ENCODE measurements around the gene UAP1L1. TPM values are rescaled to one million over a fixed set of nuclear protein-coding genes. Genes with fewer than 3 reads are reported as not detected.

UAP1L1 gene
- total and polyA plus RNA-seq, 2 of the 8 experiments (the other 6 are each of a cell fraction or from before 2014, with no cell fraction given), result 2.0 to 5.4 TPM

DNA sequence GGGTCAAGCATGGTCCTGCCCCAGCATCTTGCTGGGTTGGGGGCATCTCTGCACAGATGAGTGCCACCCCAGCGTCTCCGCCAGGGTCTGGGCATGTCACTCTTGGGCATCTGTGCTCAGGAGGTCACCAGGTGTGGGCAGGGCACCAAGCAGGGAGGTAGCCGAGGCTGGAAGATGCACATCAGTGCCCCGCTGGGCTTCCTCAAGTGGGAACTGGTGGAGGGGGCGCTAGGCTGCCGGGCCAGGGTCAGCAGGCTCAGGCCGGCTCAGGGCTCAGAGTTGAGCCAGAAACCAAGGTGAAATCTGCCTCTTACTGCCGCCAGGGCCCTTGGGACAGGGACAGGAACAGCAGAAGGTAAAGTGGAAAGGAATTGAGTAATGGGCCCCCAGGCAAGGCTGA is 41.4 kb upstream of the UAP1L1 start:
- Histone ChIP-seq H4K8ac (ENCODE audit: extremely low read depth, insufficient read depth, low read length) (peak overlapping the region; percentile 79; the same call in 1 of the 2 replicates), H3K4me1 (replicated peaks in 1 of 4; ENCODE audit: control insufficient read depth in 3 of 4, insufficient read depth in 4 of 4, low read length in 3 of 4) (peaks cover 0 to 2% (median 0%) of the 10 kb centered on the region in 4 experiments; a peak in 3 of 7 replicates), H3K27me3 (replicated peaks in 1 of 4; ENCODE audit: control insufficient read depth in 3 of 4, extremely low read depth in 1 of 4, insufficient read depth in 3 of 4, low read length in 3 of 4) (no peaks in the 10 kb centered on the region; a peak in 3 of 7 replicates), H3K4ac (replicated peaks; ENCODE audit: insufficient read length, low read depth, low read length) (no peak overlapping the region), H3K18ac (ENCODE audit: extremely low read depth, low read length) (no peak overlapping the region), H2BK120ac (replicated peaks; ENCODE audit: low read depth, low read length) (no peak overlapping the region), H3K4me3 (ENCODE audit: extremely low read depth in 1 of 4, insufficient read depth in 2 of 4, low read depth in 3 of 4, low read length in 4 of 4) (no peak overlapping the region), H3K79me1 (ENCODE audit: low read depth, low read length) (no peaks in the 10 kb centered on the region), H2BK5ac (ENCODE audit: low read depth, low read length) (no peak overlapping the region), H3K9ac (replicated peaks in 1 of 4; ENCODE audit: extremely low read depth in 1 of 4, low read depth in 3 of 4, low read length in 3 of 4) (no peak overlapping the region), H3K4me2 (ENCODE audit: insufficient read depth in 1 of 2, low read depth in 2 of 2, low read length in 2 of 2) (no peak overlapping the region), H3K27ac (ENCODE audit: low read depth, low read length) (no peak overlapping the region), H3K9me3 (ENCODE audit: insufficient read depth in 2 of 2, low read depth in 1 of 2, low read length in 1 of 2) (no peaks in the 10 kb centered on the region), H3K14ac (ENCODE audit: insufficient read length) (no peak overlapping the region), H4K5ac (ENCODE audit: insufficient read length, low read depth, low read length) (no peak overlapping the region), H4K91ac (replicated peaks; ENCODE audit: insufficient read length, low read length) (no peak overlapping the region), H2BK12ac (ENCODE audit: low read depth, low read length) (no peak overlapping the region; the same call in 1 of the 2 replicates), H2AK5ac (ENCODE audit: low read depth, low read length) (no peak overlapping the region), H3K23me2 (ENCODE audit: low read depth, low read length) (no peaks in the 10 kb centered on the region), H3K56ac (replicated peaks; ENCODE audit: insufficient read length, low read depth, low read length) (no peak overlapping the region), H2BK20ac (ENCODE audit: low read length) (no peak overlapping the region), H2BK15ac (ENCODE audit: low read length) (no peak overlapping the region), H2AFZ (ENCODE audit: low read length) (no peak overlapping the region), H4K20me1 (replicated peaks in 1 of 2; ENCODE audit: control insufficient read depth in 1 of 2, insufficient read depth in 2 of 2, low read length in 2 of 2) (peaks cover 2 to 5% of the 10 kb centered on the region in 2 experiments), H3K36me3 (ENCODE audit: control insufficient read depth in 2 of 4, insufficient read depth in 4 of 4, low read length in 3 of 4) (peaks cover 0 to 3% (median 0%) of the 10 kb centered on the region in 4 experiments; a peak in 1 of 8 replicates), H3K79me2 (ENCODE audit: control insufficient read depth in 1 of 2, insufficient read depth in 2 of 2, low read length in 2 of 2) (no peaks in the 10 kb centered on the region), H3K23ac (ENCODE audit: insufficient read length) (no peak overlapping the region)
- WGBS, 2 experiments (ENCODE audit: extremely low coverage in 1 of 2, insufficient coverage in 1 of 2, insufficient read length in 1 of 2, insufficient replicate concordance in 2 of 2, low coverage in 1 of 2, low lambda C conversion rate in 2 of 2, missing lambda C conversion rate in 1 of 2), result 81% methylated on average over 8 of the region's 8 CpGs; no CpG with 5 or more reads in 1 of the 2 experiments
- ChIA-PET POLR2A (ENCODE audit: partially characterized antibody) (interaction anchor here (1.8 kb wide), 1 partner anchor 28 kb away, joined by 5 read pairs; no protein-coding TSS in a partner anchor), CTCF (ENCODE audit: partially characterized antibody) (interaction anchor here (0.6 to 4.2 kb wide), 51 partner anchors 8 to 333 kb away, joined by 3 to 65 read pairs (median 6); partner anchors contain the start of genes AJM1, ANAPC2, CLIC3 and LCN12)
- FAIRE-seq, result no peak
- no peak for DNase-seq (ENCODE audit: low read depth in 1 of 2, low spot score in 2 of 2)
- TF ChIP-seq YY1 (IDR thresholded peaks at IDR 0.05; ENCODE audit: low read depth, low read length) (no peak), HDAC2 (IDR thresholded peaks at IDR 0.05; ENCODE audit: borderline replicate concordance in 1 of 2, low read depth in 2 of 2, low read length in 2 of 2) (no peak), TEAD4 (IDR thresholded peaks at IDR 0.05; ENCODE audit: low read depth, low read length) (no peak), EP300 (IDR thresholded peaks at IDR 0.05; ENCODE audit: borderline replicate concordance in 1 of 2, low read depth in 2 of 2, low read length in 2 of 2) (no peak), SAP30 (IDR thresholded peaks at IDR 0.05; ENCODE audit: insufficient read depth, insufficient replicate concordance, low read length) (no peak), FOSL1 (IDR thresholded peaks at IDR 0.05; ENCODE audit: insufficient read depth, low read depth, low read length) (no peak), GTF2F1 (IDR thresholded peaks at IDR 0.05; ENCODE audit: borderline replicate concordance, low read depth, low read length) (no peak), TBP (IDR thresholded peaks at IDR 0.05; ENCODE audit: low read depth, low read length) (no peak), POLR2A (IDR thresholded peaks at IDR 0.05; ENCODE audit: control extremely low read depth in 1 of 2, low read depth in 2 of 2, low read length in 2 of 2) (no peak), PHF8 (conservative IDR thresholded peaks at IDR 0.05; ENCODE audit: low read depth, low read length) (no peak), RBBP5 (IDR thresholded peaks at IDR 0.05; ENCODE audit: borderline replicate concordance, low read depth, low read length) (no peak), CHD2 (IDR thresholded peaks at IDR 0.05; ENCODE audit: low read length) (no peak), TAF7 (optimal IDR thresholded peaks at IDR 0.05; ENCODE audit: borderline replicate concordance, low read depth, low read length) (no peak), GABPA (IDR thresholded peaks at IDR 0.05; ENCODE audit: borderline replicate concordance, insufficient read depth, low read length) (no peak)
